HG03565 (cell line): ENCODE measurements around the gene GFI1.
"Not testable (repeated sequence)": the region's sequence is repeated elsewhere in the genome, so short reads cannot be mapped to it uniquely, and the experiment has no call there.

Experiments used
- ATAC-seq: cut with Tn5 transposase; IDR thresholded peaks from one replicate; pipeline ENCODE4 v1.9.1; 2021; ENCODE audit warnings: mild to moderate bottlenecking, moderate library complexity; ENCODE audit not compliant: unreplicated experiment

The GFI1 gene

DNA sequence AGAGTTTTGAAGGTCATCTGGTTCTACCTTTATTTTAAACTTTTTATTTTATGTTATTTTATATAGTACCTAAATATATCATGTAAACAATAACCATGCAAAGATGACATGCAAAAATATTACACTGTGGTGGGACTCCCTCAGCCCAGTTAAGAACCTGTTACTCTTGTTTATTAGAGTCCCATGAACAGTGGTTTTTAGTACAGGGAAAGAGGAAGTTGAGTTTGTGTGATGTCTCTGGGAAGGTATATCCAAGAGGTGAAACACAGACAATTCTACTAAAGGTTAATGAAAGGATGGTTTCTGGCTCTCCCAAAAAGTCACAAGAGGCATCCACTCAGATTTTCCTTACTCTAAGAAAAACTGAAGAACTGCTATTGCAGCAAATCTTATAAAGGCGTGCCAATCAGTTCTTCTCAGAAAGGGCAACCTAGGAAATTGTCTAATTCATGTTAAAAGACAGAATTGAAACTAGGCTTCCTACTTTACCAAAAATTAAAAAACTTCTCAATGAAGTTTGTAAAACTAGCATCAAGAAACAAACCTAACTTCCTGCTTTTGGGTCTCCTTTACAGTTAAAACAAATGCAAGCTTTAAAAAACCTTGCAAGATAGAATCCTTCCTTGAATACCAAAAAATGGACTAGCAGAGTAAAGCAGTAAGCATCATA lies 19.9 kb downstream of the GFI1 start:
- ATAC-seq, result no peak

DNA sequence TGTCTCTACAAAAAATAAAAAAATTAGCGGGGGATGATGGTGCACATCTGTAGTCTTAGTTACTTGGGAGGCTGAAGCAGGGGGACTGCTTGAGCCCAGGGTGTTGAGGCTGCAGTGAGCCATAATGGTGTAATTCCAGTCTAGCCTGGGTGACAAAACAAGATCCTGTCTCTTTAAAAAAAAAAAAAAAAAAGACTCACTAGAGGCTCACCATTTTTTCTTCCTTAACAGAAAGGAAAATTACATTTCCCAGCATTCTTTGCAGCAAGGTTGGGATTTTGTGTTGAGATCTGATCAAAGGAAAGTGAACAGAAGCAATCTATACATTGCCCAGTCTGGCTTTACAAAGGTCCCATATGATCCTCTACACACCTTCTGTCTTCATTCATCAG lies 21.5 kb downstream of the GFI1 start:
- no peak for ATAC-seq

DNA sequence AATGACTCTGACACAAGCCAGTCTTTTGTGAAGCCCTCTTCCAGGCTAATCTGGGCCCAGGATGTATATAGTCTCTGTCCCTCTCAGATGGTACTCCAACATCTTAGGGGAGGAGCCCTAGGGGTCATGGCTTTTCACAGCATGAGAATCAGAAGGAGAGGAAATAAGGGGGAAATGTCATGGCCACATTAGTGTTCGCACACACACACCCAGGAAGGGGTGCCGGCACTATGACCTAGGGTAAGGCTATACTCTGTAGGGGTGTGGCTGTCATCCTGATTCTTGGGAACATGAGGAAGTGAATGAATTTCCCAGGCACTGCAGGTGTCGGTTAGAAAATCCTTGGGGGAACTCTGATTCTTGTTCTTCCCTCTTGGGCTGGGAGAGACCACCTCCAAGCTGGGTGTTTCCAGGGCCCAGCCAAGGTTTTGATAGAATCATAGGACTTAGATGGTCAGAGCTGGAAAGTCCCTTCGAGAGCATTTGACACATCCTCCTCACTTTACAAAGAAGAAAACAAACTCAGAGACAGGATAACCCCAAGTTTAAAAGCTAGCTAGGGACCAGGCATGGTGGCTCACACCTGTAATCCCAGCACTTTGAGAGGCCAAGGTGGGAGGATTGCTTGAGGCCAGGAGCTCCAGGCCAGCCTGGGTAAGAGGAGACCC lies 22.0 kb downstream of the GFI1 start:
- ATAC-seq, result no peak

DNA sequence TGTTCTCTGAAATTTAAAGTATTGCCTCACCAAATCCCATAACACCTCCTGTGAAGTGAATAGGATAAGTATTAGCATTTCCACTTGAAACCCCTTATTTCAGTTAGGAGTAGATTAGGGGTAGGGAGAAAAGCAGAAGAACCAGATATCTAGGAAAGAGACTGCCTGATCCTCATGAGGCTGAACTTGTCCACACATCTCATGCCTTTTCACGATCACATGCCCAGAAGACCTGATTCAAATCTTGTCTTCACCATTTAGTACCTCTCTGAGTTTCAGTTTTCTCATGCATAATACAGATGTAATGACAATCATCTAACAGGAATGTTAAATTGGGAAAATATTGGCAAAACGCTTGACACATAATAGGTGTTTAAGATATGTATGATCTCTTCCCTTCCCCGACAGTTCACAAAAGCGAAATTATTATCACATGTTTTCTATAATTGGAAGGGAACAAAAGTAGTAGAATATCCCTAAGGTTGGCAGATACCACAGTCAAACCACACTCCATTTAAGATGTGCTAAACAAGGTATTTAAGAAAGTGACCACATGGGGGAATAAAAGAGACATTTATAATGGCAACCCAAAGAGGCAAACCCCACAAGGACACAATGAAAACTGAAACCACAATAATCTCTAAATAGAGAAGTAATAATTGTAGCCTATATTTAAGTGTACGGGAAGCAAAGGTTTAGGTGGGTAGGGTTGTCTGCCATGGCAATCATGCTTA lies 25.2 kb downstream of the GFI1 start:
- ATAC-seq, result peak; percentile 77

DNA sequence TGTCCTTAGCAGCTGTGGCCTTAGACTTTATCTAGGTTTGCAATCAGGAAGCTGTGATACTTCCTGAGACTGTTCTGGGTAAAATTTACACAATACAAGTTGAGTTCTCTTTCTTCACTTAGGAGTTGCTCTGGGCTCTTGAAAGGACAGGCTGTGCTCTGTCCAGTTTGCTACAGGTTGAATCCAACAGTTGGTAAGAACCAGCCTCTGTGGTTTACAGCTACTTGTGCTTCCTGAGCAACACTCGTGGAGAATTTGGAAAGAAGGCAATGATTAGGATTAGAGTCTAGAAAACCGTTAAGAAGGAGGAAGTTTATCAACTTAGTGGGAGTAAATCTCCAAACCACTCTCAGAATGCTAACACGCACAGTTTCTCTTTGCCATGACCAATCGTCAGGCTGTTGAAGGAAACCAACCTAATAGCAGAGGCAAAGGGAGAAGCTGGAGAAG lies 26.8 kb downstream of the GFI1 start:
- ATAC-seq, result no peak

DNA sequence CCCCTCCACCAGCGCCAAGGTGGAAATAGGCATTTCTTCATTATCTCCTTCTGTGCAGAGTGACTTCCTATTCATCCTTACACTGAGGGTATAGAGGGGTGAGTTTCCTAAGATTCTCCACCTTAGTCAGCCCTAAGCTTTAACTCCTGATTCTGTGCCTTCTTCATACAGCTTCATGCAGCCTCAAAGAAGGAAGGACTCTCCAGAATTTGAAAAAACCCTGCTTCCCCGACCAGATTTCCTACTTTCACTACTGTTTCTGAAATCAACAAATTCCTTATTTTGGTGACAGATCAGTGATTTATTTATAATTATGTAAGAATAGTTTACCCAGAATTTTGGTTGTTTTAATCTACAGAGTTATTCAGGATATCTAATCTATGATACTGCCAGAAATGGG lies 28.6 kb downstream of the GFI1 start:
- ATAC-seq, result no peak

DNA sequence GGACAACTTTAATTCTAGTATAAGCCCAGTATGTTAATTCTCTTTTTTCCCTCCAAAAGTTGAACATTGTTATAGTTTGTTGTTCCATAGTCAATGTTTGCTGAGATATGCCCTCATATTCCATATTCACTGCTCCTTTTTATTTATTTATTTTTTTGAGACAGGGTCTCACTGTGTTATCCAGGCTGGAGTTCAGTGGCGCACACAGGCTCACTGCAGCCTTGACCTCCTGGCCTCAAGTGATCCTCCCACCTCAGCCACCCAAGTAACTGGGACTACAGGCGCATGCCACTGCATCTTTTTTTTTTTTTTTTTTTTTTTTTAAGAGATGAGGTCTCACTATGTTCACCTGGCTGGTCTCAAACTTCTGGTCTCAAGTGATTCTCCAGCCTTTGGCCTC lies 38.7 kb downstream of the GFI1 start:
- no peak for ATAC-seq

DNA sequence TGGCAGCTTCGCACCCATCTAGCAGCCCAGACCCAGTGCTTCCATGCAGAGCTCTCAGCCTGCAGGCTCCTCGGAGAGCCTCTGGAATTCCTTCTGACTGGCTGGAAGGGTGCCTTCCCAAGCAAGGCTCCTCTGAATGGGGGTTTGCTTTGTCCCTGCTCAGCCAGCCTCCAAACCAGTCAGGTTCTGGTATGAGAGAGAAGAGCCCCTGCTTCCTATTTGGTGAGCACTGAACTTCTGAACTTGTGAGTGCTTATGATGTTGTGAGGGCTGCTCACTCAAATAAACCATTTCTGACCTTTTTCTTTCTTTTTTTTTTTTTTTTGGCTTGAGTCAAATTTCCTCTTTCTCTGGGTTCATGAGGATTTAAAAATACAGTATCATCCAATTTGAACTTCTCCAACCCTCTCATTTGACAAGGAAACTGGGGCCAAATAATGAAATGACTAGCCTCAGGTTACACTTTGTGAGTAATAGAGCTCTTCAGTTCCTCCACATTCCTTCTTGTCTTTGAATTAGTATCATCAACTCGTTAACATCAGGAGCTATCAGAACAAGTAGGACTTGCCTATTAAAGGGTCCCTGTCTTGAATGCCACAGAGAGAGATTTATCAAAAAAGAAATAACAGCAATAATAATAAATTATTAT lies 39.6 kb downstream of the GFI1 start:
- no peak for ATAC-seq

DNA sequence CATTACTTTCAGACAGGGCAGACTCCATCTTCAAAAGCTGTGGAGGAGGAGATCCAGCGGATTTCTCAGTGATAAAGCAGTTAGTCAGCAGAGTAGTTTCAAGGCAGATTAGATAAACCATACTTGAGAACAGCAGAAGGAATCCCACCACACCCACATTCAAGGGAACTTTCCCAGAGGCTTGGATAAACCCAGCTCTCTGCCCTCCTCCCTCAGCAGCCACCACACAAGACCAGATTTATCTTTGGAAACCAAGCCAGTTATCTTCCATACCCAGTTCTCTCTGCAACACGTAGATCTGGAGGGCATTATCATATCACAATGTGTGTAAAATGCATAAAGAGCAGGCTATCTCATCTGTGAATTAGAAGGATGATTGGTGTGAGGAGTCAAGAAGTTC lies 40.2 kb downstream of the GFI1 start:
- ATAC-seq, result no peak

DNA sequence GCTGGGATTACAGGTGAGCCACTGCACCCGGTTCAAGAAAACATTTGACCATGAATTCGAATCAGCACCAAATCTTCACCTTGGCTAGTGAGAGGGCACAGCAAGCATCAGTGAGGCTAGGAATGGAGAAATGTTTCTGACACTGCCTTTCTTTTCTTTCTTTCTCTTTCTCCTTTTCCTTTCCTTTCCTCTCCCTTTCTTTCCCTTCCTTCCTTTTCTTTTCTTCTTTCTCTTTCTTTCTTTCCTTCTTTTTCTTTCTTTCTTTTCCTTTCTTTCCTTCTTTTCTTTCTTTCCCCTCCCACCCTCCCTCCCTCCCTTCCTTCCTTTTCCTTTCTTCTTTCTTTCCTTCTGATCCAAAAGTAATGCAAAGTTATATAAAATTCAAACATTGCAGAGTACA lies 40.9 kb downstream of the GFI1 start:
- no peak for ATAC-seq

DNA sequence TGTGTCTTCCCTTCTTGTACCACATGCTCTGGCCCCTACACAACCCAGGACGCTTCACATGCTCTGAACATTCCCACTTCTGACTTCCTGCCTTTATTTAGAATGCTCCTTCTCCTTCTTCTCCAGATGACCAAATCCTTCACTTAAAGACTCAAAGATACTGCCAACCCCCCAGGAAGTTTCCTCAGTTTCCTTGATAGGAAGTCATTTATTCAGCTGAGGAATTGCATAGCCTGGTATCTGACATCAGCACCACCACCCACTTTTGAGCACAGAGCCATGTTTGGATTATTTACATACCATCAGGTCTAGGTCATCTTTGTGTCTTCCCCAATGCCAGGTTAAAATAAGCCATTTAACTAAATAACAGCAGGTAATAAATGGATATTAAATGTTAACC lies 42.4 kb downstream of the GFI1 start:
- no peak for ATAC-seq

DNA sequence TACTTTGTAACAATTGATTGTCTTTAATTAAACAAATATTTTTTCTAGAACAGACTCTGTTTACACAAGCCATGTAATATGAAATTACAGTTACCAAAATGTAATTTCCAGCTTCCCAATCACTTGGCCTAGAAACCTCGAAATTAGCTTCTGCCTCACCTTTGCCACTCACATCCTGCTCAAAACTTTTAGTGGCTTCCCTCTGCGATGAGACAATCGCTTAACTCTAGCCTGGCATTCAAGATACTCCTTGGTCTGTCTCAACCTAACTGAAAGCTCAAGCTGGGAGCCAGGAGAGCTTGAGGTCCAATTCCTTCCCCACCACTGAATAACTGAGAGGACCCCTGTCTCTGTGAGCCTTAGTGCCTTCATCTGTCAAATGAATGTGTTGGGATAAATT lies 42.8 kb downstream of the GFI1 start:
- ATAC-seq, result no peak

DNA sequence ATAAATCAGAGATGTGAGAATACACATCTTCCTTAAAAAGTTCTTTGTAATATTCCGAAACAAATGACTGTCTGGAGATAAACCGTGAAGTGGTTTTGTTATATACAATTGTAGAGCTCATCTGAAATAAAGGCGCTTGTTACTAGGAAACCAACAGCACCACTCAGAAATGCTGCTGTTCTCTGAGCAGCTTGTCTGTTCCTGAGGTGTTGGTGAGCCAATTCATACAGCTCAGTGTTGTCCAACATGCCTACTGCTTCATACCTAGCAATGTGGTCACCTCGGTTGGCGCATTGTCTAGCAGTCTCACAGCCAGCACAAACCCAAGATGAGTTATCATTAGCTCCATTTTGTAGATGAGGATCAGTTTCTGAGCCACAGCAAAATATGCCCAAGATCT lies 44.4 kb downstream of the GFI1 start:
- no peak for ATAC-seq

DNA sequence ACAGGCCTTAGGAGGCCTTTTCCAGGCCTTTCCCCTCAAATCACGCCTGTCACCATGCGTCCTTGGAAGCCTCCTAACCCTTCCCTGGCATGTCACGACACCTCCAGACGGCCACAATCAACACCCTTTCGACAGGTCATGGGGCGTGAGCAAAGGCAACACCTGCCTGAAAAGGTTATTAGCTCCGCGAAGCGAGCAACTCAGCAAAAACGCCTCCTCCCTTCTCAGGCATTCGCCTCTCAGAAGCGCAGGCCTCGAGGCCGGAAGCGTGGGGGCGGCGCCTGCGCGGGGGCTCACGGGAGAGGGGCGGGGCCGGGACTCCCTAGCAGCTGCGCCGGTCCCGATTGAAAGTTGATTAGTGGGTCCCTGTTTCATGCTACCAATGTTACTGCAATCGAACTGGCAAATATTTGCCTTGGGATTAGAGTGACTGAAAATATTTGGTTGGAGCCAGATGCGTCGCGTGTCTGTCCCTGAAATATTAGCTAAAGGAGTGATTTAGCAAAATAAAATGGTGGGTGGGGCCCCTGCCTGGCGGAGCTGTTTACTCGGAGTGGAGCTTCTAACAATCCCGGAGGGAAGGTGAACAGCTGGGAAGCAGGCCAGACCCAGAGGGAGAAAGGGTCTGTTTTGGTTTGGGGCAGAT lies 44.9 kb downstream of the GFI1 start:
- ATAC-seq, result no peak

DNA sequence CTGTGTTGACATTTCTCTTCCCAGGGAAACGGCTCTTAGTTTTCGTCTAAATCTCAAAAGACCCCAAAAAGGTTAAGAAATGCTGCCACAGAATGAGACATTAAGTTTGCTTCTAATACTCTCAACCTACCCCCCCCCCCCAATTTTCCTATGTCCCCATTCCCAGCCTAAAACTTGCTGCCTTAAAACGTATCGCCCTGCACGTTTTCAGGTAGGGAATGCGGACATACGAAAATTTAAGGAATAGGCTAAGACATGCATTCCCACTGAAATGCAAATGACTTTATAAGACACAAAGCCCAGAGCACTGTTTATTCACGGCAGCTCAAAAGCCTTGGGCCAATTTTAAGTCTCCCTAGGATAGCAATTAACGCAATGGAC lies 45.4 kb downstream of the GFI1 start:
- ATAC-seq, result no peak

DNA sequence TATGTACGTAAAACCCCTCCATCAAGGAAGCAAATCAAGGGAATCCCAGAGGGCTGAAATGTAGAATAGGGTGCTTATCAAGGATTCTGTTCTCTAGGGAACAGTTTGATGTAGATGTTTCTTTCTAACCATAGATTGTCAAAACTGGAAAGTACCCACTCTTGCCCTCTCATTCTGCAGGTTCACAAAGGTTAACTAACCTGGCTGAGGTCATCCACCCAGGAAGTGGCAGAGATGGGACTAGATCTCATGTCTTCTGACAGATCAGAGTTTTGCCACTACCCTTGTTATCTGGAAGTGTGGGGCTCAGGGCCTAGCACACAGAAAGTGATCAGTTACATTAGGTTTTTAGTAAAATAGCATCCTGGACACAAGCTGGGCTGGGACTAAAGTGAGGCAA lies 47.4 kb downstream of the GFI1 start:
- ATAC-seq, result no peak

DNA sequence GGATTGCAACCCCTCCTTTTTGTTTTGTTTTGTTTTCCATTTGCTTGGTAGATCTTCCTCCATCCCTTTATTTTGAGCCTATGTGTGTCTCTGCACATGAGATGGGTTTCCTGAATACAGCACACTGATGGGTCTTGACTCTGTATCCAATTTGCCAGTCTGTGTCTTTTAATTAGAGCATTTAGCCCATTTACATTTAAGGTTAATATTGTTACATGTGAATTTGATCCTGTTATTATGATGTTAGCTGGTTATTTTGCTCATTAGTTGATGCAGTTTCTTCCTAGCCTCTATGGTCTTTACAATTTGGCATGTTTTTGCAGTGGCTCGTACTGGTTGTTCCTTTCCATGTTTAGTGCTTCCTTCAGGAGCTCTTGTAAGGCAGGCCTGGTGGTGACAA lies 52.2 kb downstream of the GFI1 start:
- ATAC-seq, result not testable (repeated sequence)

DNA sequence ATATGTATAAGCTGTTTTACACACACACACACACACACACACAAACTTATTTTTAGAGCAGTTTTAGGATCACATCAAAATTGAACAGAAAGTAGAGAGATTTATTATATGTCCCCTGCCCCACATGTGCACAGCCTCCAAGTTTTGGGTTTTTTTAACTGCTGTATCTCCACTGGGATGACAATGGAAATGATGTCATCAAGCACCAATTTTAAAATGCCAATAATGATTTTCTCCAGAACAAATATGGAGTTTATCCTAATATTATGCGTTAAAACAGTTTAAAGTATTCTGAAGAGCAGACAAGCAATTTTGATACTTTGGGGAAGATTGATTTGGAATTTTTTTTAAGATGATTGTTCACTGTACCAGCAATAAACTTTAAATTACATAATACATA lies 56.7 kb downstream of the GFI1 start:
- ATAC-seq, result no peak

DNA sequence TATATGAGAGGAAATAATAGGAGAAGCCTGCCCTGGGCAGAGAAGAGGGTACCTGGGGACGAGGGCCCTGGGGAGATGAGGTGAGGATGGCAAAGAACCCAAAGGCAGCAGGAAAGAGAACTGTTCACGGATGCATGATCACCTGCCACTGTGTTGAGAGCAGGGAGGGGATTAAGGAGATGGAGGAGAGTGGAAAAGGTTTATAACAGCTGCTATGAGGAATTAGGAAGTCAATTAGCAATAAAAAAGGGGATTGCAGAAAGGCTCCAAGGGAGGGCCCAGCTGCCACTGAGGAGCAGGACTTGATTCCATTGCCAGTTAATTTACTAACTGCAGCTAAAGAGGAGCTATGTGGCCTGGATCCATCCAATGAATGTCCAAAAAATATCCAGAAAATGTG lies 61.1 kb downstream of the GFI1 start:
- ATAC-seq, result no peak
